Panc1 (cell line): ENCODE data around the gene NEK1.

ENCODE experiments used
- CTCF ChIP-seq: fragments of 450-650 bp; IDR thresholded peaks from 2 replicates; pipeline ENCODE4 v1.5.1; 2017; ENCODE audit warnings: mild to moderate bottlenecking
- POLR2AphosphoS5 ChIP-seq: IDR thresholded peaks from 2 replicates; pipeline ENCODE4 v1.6.1; 2012; ENCODE audit warnings: mild to moderate bottlenecking, low read depth, low read length, moderate library complexity
- REST ChIP-seq, 2 experiments: IDR thresholded peaks; 2 replicates each; pipeline ENCODE4 v1.6.1; 2011 to 2012; ENCODE audit warnings: low read depth in 2 of 2, control low read depth in 1 of 2, low read length in 1 of 2, mild to moderate bottlenecking in 1 of 2, moderate library complexity in 1 of 2; ENCODE audit not compliant: insufficient read depth in 1 of 2

GRCh38 chr4:169369634-169370033 lies 242.7 kb downstream of the NEK1 start:
- TF ChIP-seq CTCF (no peak), POLR2AphosphoS5 (no peak), REST (IDR thresholded peaks at IDR 0.05; ENCODE audit: insufficient read depth in 1 of 2, low read depth in 2 of 2, low read length in 1 of 2) (no peak)
